Transverse colon (tissue), 3 donors: Measurements from ENCODE around the gene PPP4R2.

ENCODE experiments used
- CTCF ChIP-seq, 5 experiments: fragments of 200-600 bp in 3 of 5; fragments of 450-650 bp in 2 of 5; sonication (generic) in 3 of 5; IDR thresholded peaks; 1 replicate in 2 of 5; 2 replicates in 3 of 5; pipeline ENCODE4 v1.5.1; 2016 to 2017; ENCODE audit warnings: antibody characterized with exemption in 5 of 5, inconsistent platforms in 3 of 5, mild to moderate bottlenecking in 2 of 5, moderate library complexity in 1 of 5
- POLR2A ChIP-seq: fragments of 450-650 bp; IDR thresholded peaks from one replicate; pipeline ENCODE4 v1.6.1; 2016; ENCODE audit warnings: antibody characterized with exemption, mild to moderate bottlenecking, moderate library complexity

GRCh38 chr3:72993391-72993790, 3.2 kb upstream of the PPP4R2 start:
- TF ChIP-seq POLR2A, result no peak
- peak in 1 of 5 experiments; percentile 3 for TF ChIP-seq CTCF (IDR thresholded peaks at IDR 0.05)
